Neural progenitor cell (in vitro differentiated cells): ENCODE results near the gene CLEC10A. TPM values are rescaled to one million over a fixed set of nuclear protein-coding genes. Genes with fewer than 3 reads are reported as not detected.

ENCODE experiments used
- DNase-seq: peaks from one replicate; pipeline ENCODE4 v3.0.0-alpha.2; 2016; ENCODE audit warnings: low spot score
- H2AFZ ChIP-seq: fragments of 200-600 bp; sonication (generic); replicated peaks from 2 replicates; pipeline ENCODE4 v1.6.1; 2016; ENCODE audit warnings: antibody characterized with exemption
- H3F3A ChIP-seq: fragments of 200-600 bp; sonication (generic); 2 replicates; pipeline ENCODE4 v1.6.1; 2016; ENCODE audit warnings: antibody characterized with exemption, low read depth
- H3K27ac ChIP-seq: fragments of 200-600 bp; sonication (generic); 2 replicates; pipeline ENCODE4 v1.5.1; 2016; ENCODE audit warnings: mild to moderate bottlenecking
- H3K27me3 ChIP-seq: fragments of 200-600 bp; sonication (generic); 2 replicates; pipeline ENCODE4 v1.6.1; 2016; ENCODE audit warnings: mild to moderate bottlenecking, moderate library complexity
- H3K36me3 ChIP-seq: fragments of 200-600 bp; sonication (generic); 2 replicates; pipeline ENCODE4 v1.5.1; 2016
- H3K4me1 ChIP-seq: fragments of 200-600 bp; sonication (generic); 2 replicates; pipeline ENCODE4 v1.6.1; 2016; ENCODE audit warnings: mixed run types
- H3K4me2 ChIP-seq: fragments of 200-600 bp; sonication (generic); 2 replicates; pipeline ENCODE4 v1.6.1; 2016
- H3K4me3 ChIP-seq: fragments of 200-600 bp; sonication (generic); 2 replicates; pipeline ENCODE4 v1.5.1; 2016
- H3K79me2 ChIP-seq: fragments of 200-600 bp; sonication (generic); 2 replicates; pipeline ENCODE4 v1.6.1; 2016; ENCODE audit warnings: low read depth
- H3K9ac ChIP-seq: fragments of 200-600 bp; sonication (generic); 2 replicates; pipeline ENCODE4 v1.6.1; 2016
- H3K9me3 ChIP-seq: fragments of 200-600 bp; sonication (generic); 2 replicates; pipeline ENCODE4 v1.5.1; 2016; ENCODE audit warnings: low read depth
- H4K20me1 ChIP-seq: fragments of 200-600 bp; sonication (generic); 2 replicates; pipeline ENCODE4 v1.6.1; 2016; ENCODE audit warnings: low read depth
- H3K27ac Mint-ChIP-seq: 3 replicates; pipeline ENCODE4 v1.8.0; 2021; ENCODE audit warnings: mixed read lengths
- H3K27me3 Mint-ChIP-seq: 2 replicates; pipeline ENCODE4 v1.8.0; 2022; ENCODE audit warnings: low read depth, mild to moderate bottlenecking, inconsistent platforms, moderate library complexity, mixed read lengths; ENCODE audit not compliant: insufficient read depth
- H3K36me3 Mint-ChIP-seq: 3 replicates; pipeline ENCODE4 v1.8.0; 2021; ENCODE audit warnings: mixed read lengths
- H3K4me1 Mint-ChIP-seq: 3 replicates; pipeline ENCODE4 v1.8.0; 2021; ENCODE audit warnings: mixed read lengths
- H3K4me3 Mint-ChIP-seq: 3 replicates; pipeline ENCODE4 v1.8.0; 2021; ENCODE audit warnings: mild to moderate bottlenecking, moderate library complexity, mixed read lengths
- H3K9me3 Mint-ChIP-seq: 3 replicates; pipeline ENCODE4 v1.8.0; 2020; ENCODE audit warnings: mixed read lengths
- EZH2 ChIP-seq: fragments of 200-600 bp; sonication (generic); IDR thresholded peaks from 2 replicates; pipeline ENCODE4 v1.6.1; 2017; ENCODE audit warnings: antibody characterized with exemption, mild to moderate bottlenecking, moderate library complexity
- EZH2phosphoT487 ChIP-seq: fragments of 200-600 bp; sonication (generic); IDR thresholded peaks from 2 replicates; pipeline ENCODE4 v1.6.1; 2017; ENCODE audit warnings: antibody characterized with exemption
- total RNA-seq: library from RNA; depleted of rRNA; stranded (reverse); fragments of >200 nt; gene quantifications from 2 replicates; pipeline ENCODE4 v1.2.3, GENCODE V29; 2015; ENCODE audit warnings: low replicate concordance
- TF ChIP-seq, protein P1 (sequence below): fragments of 200-600 bp; sonication (generic); IDR thresholded peaks from 2 replicates; pipeline ENCODE4 v1.5.1; 2017; ENCODE audit warnings: antibody characterized with exemption, mild to moderate bottlenecking

Gene CLEC10A
- total RNA-seq, 1 donor from 2014 or later, result not detected

DNA sequence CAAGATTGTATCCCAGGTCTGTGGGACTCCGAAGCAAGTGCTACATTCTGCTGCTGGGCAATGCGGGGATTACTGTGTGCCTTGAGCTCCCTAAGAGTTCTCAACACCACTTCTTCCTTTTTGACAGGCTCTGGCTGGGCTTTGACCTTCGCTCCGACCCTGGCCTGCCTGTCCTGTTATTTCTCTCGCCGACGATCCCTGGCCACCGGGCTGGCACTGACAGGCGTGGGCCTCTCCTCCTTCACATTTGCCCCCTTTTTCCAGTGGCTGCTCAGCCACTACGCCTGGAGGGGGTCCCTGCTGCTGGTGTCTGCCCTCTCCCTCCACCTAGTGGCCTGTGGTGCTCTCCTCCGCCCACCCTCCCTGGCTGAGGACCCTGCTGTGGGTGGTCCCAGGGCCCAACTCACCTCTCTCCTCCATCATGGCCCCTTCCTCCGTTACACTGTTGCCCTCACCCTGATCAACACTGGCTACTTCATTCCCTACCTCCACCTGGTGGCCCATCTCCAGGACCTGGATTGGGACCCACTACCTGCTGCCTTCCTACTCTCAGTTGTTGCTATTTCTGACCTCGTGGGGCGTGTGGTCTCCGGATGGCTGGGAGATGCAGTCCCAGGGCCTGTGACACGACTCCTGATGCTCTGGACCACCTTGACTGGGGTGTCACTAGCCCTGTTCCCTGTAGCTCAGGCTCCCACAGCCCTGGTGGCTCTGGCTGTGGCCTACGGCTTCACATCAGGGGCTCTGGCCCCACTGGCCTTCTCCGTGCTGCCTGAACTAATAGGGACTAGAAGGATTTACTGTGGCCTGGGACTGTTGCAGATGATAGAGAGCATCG is 41.8 kb downstream of the CLEC10A start:
- Histone ChIP-seq H3K27me3 (peaks cover 48% of the 10 kb centered on the region), H4K20me1 (peaks cover 38% of the 10 kb centered on the region), H3K4me1 (peaks cover 12% of the 10 kb centered on the region), H3K4me3 (no peak overlapping the region), H3F3A (peaks cover 17% of the 10 kb centered on the region), H3K9ac (no peak overlapping the region), H3K79me2 (no peaks in the 10 kb centered on the region), H3K4me2 (no peak overlapping the region), H3K36me3 (no peaks in the 10 kb centered on the region), H3K9me3 (no peaks in the 10 kb centered on the region), H2AFZ (no peak overlapping the region), H3K27ac (no peak overlapping the region)
- Mint-ChIP-seq H3K4me1 (peaks cover 43% of the 10 kb centered on the region), H3K36me3 (no peaks in the 10 kb centered on the region), H3K9me3 (no peaks in the 10 kb centered on the region), H3K4me3 (peak overlapping the region; percentile 17), H3K27ac (no peak overlapping the region), H3K27me3 (peaks cover 17% of the 10 kb centered on the region)
- DNase-seq, result peak; percentile 32
- no peak for TF ChIP-seq EZH2phosphoT487
- TF ChIP-seq EZH2, result no peak
- TF ChIP-seq, protein P1, sequence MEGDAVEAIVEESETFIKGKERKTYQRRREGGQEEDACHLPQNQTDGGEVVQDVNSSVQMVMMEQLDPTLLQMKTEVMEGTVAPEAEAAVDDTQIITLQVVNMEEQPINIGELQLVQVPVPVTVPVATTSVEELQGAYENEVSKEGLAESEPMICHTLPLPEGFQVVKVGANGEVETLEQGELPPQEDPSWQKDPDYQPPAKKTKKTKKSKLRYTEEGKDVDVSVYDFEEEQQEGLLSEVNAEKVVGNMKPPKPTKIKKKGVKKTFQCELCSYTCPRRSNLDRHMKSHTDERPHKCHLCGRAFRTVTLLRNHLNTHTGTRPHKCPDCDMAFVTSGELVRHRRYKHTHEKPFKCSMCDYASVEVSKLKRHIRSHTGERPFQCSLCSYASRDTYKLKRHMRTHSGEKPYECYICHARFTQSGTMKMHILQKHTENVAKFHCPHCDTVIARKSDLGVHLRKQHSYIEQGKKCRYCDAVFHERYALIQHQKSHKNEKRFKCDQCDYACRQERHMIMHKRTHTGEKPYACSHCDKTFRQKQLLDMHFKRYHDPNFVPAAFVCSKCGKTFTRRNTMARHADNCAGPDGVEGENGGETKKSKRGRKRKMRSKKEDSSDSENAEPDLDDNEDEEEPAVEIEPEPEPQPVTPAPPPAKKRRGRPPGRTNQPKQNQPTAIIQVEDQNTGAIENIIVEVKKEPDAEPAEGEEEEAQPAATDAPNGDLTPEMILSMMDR, result peak; percentile 14

DNA sequence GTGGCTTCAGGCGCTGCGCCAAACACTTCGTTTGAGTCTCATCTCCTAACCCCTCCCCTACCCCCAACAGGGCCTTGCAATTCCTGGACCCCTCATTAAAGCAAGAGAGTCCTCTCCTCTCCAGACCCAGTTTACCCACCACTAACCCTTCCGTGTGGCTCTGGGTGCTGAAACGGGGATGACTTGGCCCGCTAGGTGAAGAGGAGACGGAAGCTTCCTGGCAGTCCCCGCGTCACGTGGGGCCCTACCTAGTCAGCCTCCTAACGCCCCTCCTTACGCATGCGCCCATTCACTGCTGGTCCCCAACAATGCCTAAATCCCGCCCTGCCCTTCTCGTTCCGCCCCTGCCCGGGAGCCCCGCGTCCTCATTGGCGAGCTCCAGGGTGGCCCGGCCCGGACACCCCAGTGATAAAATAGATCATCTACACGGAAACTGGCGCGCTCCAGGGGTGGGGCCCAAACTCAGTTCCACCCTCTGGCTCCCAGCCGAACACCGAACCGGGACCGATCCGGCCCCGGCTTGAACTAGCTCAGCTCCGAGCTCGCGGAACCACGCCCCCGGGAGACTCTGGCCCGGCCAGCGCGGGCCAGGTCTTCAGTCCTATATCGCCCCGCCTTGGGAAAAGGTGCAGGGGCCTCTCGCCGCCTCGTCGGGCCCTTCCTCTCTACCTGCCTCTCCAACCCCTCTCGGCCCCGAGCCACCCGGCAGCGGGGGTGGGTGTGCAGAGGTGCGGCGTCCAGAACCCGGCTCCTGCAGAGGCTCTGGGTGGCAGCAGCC is 44.3 kb downstream of the CLEC10A start, which contains the start of gene SLC16A13:
Gene SLC16A13 (plus strand): TSS at position 425 of the 778 bp plus-strand sequence. CDS start 368 bp downstream, outside the sequence.
- no peaks in the 10 kb centered on the region for H3F3A ChIP-seq
- Mint-ChIP-seq H3K27ac (peak within 1 kb of the TSS; percentile 89), H3K36me3 (no peaks in the 10 kb centered on the region), H3K4me3 (peak within 1 kb of the TSS; percentile 98), H3K27me3 (peaks cover 12% of the 10 kb centered on the region), H3K9me3 (no peaks in the 10 kb centered on the region), H3K4me1 (peaks cover 31% of the 10 kb centered on the region)
- H3K4me2 ChIP-seq, result peak within 1 kb of the TSS; percentile 88
- H3K9ac ChIP-seq, result peak within 1 kb of the TSS; percentile 4
- H3K27me3 ChIP-seq, result peaks cover 23% of the 10 kb centered on the region
- no peaks in the 10 kb centered on the region for H3K9me3 ChIP-seq
- peaks cover 19% of the 10 kb centered on the region for H4K20me1 ChIP-seq
- DNase-seq, result peak; percentile 98
- H3K4me3 ChIP-seq, result peak within 1 kb of the TSS; percentile 84
- no peaks in the 10 kb centered on the region for H3K79me2 ChIP-seq
- H3K36me3 ChIP-seq, result no peaks in the 10 kb centered on the region
- H2AFZ ChIP-seq, result peak within 1 kb of the TSS; percentile 94
- H3K27ac ChIP-seq, result no peak within 1 kb of the TSS
- no peak for TF ChIP-seq EZH2
- TF ChIP-seq, protein P1, result no peak
- no peak for TF ChIP-seq EZH2phosphoT487
- no peaks in the 10 kb centered on the region for H3K4me1 ChIP-seq

DNA sequence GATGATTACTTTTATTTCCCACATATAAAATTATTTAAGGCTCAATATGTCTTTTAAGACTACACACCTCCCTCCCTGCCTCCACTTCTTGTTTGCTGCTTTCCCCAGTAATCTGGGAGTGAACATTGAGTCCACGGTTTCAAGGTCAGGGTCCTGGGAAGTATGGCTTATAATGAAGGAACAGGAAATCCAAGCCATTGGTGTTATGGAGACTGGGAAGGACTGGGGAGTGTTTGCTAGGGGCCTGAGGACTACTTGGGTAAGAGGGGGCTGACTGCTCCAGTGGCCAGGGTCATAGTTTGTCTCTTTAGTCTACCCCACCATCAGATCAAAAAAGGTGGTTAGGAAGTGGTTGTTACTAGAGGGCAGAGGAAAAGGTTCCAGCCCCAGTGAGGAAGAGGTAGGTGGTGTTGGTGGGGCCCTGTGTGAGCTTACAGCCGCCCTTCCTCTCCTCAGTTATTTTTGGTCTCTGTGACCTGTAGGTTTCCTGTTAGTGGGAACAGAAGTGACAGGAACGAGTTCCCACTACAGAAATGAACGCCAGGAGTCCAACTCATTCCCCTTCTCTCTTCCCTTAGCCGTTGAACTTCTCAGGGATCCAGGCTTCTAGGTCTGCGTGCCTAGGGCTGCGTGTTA is 45.0 kb downstream of the CLEC10A start:
- peaks cover 18% of the 10 kb centered on the region for H3K27me3 ChIP-seq
- no peak overlapping the region for H3K27ac ChIP-seq
- Mint-ChIP-seq H3K9me3 (no peaks in the 10 kb centered on the region), H3K36me3 (no peaks in the 10 kb centered on the region), H3K4me1 (peaks cover 32% of the 10 kb centered on the region), H3K27ac (peak overlapping the region; percentile 85), H3K27me3 (peaks cover 15% of the 10 kb centered on the region), H3K4me3 (peak overlapping the region; percentile 98)
- H3K79me2 ChIP-seq, result no peaks in the 10 kb centered on the region
- H4K20me1 ChIP-seq, result peaks cover 19% of the 10 kb centered on the region
- H3K9ac ChIP-seq, result no peak overlapping the region
- H3K4me2 ChIP-seq, result peak overlapping the region; percentile 88
- TF ChIP-seq, protein P1, result no peak
- no peak for TF ChIP-seq EZH2phosphoT487
- TF ChIP-seq EZH2, result no peak
- H3K36me3 ChIP-seq, result no peaks in the 10 kb centered on the region
- H2AFZ ChIP-seq, result peak overlapping the region; percentile 94
- H3F3A ChIP-seq, result no peaks in the 10 kb centered on the region
- no peaks in the 10 kb centered on the region for H3K4me1 ChIP-seq
- peak overlapping the region; percentile 84 for H3K4me3 ChIP-seq
- H3K9me3 ChIP-seq, result no peaks in the 10 kb centered on the region
- no peak for DNase-seq
